Ascending aorta (tissue), 2 donors: ENCODE data around the gene GRM7. TPM values are rescaled to one million over a fixed set of nuclear protein-coding genes. Genes with fewer than 3 reads are reported as not detected.

Experiments
- DNase-seq, 2 donors: peaks; one replicate each; pipeline ENCODE4 v3.0.0-alpha.2; 2019; ENCODE audit warnings: low spot score in 2 of 2
- H3K27ac ChIP-seq, 2 donors: fragments of 200-600 bp; sonication (generic); one replicate each; pipeline ENCODE4 v1.5.1; 2016 to 2017; ENCODE audit warnings: mild to moderate bottlenecking in 1 of 2
- H3K27me3 ChIP-seq: fragments of 200-600 bp; sonication (generic); one replicate; pipeline ENCODE4 v1.5.1; 2017
- H3K36me3 ChIP-seq, 2 donors: fragments of 200-600 bp; sonication (generic); one replicate each; pipeline ENCODE4 v1.5.1; 2016
- H3K4me1 ChIP-seq, 2 donors: fragments of 200-600 bp; sonication (generic); one replicate each; pipeline ENCODE4 v1.5.1; 2016 to 2017; ENCODE audit warnings: mild to moderate bottlenecking in 1 of 2
- H3K4me3 ChIP-seq, 2 donors: fragments of 200-600 bp; sonication (generic); one replicate each; pipeline ENCODE4 v1.5.1; 2016 to 2017; ENCODE audit warnings: mild to moderate bottlenecking in 1 of 2
- H3K9me3 ChIP-seq, 2 donors: fragments of 200-600 bp; sonication (generic); one replicate each; pipeline ENCODE4 v1.5.1; 2016
- intact Hi-C: fragments of 100-400 bp; cut with DNase I; formaldehyde crosslinking; loops from one replicate; pipeline ENCODE4 v1.15.1; 2023
- total RNA-seq: library from RNA; depleted of rRNA; stranded (reverse); fragments of >200 nt; gene quantifications from one replicate; pipeline ENCODE4 v1.1.0, GENCODE V29; 2016
- TF ChIP-seq, protein P1 (sequence below), 3 experiments: fragments of 200-600 bp in 2 of 3; fragments of 450-650 bp in 1 of 3; sonication (generic) in 2 of 3; IDR thresholded peaks; one replicate each; pipeline ENCODE4 v1.5.1; 2016 to 2019; ENCODE audit warnings: antibody characterized with exemption in 3 of 3, mild to moderate bottlenecking in 1 of 3, moderate library complexity in 1 of 3

The GRM7 gene
- total RNA-seq, 1 donor from 2014 or later: 4.8 TPM

DNA sequence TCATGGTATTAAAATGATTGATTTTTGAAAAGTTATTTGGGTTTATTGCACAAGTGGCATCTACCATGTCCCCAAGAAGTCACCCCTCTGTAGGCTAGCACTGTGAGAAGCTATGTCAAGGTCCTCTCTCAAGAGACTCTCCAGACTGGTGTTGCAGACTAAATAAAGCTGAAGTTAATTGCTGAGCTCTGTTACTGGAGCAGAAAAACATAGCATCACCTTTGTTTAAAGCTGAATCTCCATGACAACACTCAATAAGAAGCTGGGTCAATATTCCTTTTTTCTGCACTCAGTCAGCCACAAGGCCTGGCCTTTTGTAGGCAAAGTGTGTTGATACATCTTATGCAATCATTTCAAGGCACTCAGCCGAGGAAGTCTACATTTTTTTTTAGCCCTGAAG lies 834.1 kb downstream of the GRM7 start:
- H3K27me3 ChIP-seq: no peaks in the 10 kb centered on the region
- intact Hi-C loops: no loop called here

DNA sequence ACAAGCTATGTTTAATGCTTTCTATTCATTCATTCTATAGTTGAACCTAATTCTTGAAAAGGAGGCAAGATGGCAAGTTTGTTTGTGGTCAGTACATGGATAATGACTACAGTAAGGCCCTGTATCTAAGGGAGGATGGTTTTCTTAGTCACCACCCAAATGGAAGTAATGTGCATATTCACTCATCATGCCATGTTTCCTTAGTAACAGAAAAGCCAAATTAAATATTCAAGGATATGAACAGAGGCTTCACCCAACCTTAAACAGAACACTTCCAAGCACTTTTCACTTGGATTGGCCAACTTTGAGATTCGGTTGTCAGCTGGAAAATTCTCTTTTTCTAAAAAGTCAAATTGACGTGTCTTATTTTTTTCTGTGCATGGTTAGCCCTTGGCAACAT lies 835.4 kb downstream of the GRM7 start:
- TF ChIP-seq, protein P1, sequence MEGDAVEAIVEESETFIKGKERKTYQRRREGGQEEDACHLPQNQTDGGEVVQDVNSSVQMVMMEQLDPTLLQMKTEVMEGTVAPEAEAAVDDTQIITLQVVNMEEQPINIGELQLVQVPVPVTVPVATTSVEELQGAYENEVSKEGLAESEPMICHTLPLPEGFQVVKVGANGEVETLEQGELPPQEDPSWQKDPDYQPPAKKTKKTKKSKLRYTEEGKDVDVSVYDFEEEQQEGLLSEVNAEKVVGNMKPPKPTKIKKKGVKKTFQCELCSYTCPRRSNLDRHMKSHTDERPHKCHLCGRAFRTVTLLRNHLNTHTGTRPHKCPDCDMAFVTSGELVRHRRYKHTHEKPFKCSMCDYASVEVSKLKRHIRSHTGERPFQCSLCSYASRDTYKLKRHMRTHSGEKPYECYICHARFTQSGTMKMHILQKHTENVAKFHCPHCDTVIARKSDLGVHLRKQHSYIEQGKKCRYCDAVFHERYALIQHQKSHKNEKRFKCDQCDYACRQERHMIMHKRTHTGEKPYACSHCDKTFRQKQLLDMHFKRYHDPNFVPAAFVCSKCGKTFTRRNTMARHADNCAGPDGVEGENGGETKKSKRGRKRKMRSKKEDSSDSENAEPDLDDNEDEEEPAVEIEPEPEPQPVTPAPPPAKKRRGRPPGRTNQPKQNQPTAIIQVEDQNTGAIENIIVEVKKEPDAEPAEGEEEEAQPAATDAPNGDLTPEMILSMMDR (IDR thresholded peaks at IDR 0.05): no peak
- DNase-seq: no peak
- H3K27ac ChIP-seq: no peak overlapping the region
- no peaks in the 10 kb centered on the region for H3K9me3 ChIP-seq
- no peaks in the 10 kb centered on the region for H3K36me3 ChIP-seq
- H3K27me3 ChIP-seq: no peaks in the 10 kb centered on the region
- no peak overlapping the region for H3K4me3 ChIP-seq
- intact Hi-C loops: no loop called here
- no peaks in the 10 kb centered on the region for H3K4me1 ChIP-seq

More for the DNA sequence above, 834.1 kb downstream of the GRM7 start:
- no peak overlapping the region for H3K27ac ChIP-seq
- no peak overlapping the region for H3K4me3 ChIP-seq
- no peaks in the 10 kb centered on the region for H3K9me3 ChIP-seq
- no peaks in the 10 kb centered on the region for H3K36me3 ChIP-seq
- no peak for DNase-seq
- TF ChIP-seq, protein P1 (IDR thresholded peaks at IDR 0.05): no peak
- H3K4me1 ChIP-seq: no peaks in the 10 kb centered on the region

DNA sequence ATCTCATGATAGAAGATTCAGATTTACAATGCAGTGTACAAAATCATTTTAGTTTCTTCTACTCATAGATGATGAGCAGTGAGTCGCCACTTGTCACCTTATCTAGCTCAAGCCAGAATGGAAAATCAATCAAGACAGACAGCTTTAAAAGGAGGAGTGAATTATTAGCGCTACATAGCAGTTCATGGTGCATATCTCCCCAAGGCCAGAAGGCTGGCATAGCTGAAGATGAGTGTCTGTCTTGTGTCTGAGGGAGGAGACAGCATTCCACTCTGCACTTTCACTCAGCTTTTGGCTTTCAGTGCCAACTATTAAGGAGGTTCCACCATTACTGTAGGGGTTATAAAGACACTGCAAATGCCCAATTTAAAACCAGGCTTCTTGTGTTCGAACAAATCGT lies 836.6 kb downstream of the GRM7 start:
- intact Hi-C loops: no loop called here
- no peak overlapping the region for H3K27ac ChIP-seq
- no peaks in the 10 kb centered on the region for H3K36me3 ChIP-seq
- H3K4me3 ChIP-seq: no peak overlapping the region
- no peaks in the 10 kb centered on the region for H3K27me3 ChIP-seq
- TF ChIP-seq, protein P1 (IDR thresholded peaks at IDR 0.05): no peak
- DNase-seq: no peak
- H3K4me1 ChIP-seq: no peaks in the 10 kb centered on the region
- H3K9me3 ChIP-seq: no peaks in the 10 kb centered on the region

DNA sequence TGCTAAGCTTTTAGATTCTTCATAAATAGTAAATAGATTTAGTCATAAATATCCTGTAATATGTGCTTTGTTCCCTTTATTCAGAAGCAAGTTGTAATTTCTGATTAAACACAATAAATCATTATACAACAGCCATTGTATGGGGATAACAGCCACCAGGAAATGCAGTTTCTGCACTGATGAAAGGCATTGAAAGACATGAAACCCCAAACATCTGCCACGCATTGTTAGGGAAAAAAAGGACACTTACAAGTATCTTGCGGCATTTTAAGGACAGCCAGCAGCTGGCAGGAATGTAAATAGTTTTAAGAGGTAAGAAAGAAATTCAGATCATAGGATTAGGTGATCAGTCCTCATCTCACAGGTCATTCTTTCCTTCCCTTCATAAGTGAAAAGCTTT lies 839.6 kb downstream of the GRM7 start:
- intact Hi-C loops: no loop called here
- Histone ChIP-seq H3K4me1 (no peaks in the 10 kb centered on the region), H3K36me3 (no peaks in the 10 kb centered on the region), H3K27ac (no peak overlapping the region), H3K4me3 (no peak overlapping the region), H3K9me3 (no peaks in the 10 kb centered on the region), H3K27me3 (no peaks in the 10 kb centered on the region)
- TF ChIP-seq, protein P1 (IDR thresholded peaks at IDR 0.05): no peak
- no peak for DNase-seq

DNA sequence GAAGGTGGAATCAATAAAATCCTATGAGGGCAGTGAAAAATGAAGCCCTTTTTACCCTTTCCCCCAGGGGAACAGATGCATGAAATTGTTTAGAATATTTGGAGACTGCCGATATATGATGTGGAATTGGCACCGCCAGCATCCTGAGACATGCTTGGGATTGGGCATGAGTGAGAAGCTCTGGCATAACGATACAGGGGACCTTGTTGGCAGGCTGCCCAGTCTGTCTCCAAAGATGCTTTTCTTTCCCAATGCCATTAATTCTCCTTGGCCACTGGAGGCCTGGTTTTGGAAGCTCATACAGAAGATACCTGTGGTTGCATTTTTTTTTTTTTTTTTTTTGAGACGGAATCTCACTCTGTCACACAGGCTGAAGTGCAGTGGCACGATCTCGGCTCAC lies 840.1 kb downstream of the GRM7 start:
- TF ChIP-seq, protein P1 (IDR thresholded peaks at IDR 0.05): no peak
- no peak overlapping the region for H3K4me3 ChIP-seq
- no peaks in the 10 kb centered on the region for H3K4me1 ChIP-seq
- no peaks in the 10 kb centered on the region for H3K27me3 ChIP-seq
- intact Hi-C loops: no loop called here
- DNase-seq: no peak
- no peaks in the 10 kb centered on the region for H3K36me3 ChIP-seq
- H3K27ac ChIP-seq: no peak overlapping the region
- no peaks in the 10 kb centered on the region for H3K9me3 ChIP-seq

DNA sequence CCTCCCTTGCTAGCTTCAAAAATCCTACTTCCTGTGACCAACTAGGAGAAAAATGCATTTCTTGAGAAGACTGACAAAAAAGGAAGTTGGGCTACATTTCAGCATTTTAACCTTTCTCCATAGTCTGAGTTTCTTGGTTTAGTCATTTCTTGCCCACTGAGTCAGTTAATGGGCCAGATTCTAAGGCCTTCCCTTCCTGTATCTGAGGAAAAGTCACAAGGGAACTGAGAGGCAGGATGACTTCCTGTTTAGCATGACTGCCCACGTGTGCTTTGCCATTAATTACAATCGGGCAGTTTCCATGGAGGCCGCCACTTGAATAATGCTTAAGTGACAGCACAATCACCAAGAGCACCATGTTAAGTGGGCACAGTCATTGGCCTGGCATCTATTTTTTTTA lies 846.3 kb downstream of the GRM7 start:
- Histone ChIP-seq H3K36me3 (no peaks in the 10 kb centered on the region), H3K4me3 (no peak overlapping the region), H3K27ac (no peak overlapping the region), H3K4me1 (no peaks in the 10 kb centered on the region), H3K27me3 (no peaks in the 10 kb centered on the region), H3K9me3 (no peaks in the 10 kb centered on the region)
- DNase-seq: no peak
- intact Hi-C loops: no loop called here
- TF ChIP-seq, protein P1 (IDR thresholded peaks at IDR 0.05): no peak
